Keratinocyte (primary cell): ENCODE measurements around the gene PRKAG2. TPM values are rescaled to one million over a fixed set of nuclear protein-coding genes. Genes with fewer than 3 reads are reported as not detected.

ENCODE experiments used
- DNase-seq: peaks from one replicate; pipeline ENCODE4 v3.0.0-alpha.2; 2011; ENCODE audit warnings: low read depth, missing footprints, low spot score
- FAIRE-seq: peaks from 2 replicates; lab custom pipeline; 2011; peaks lifted over from hg19 to GRCh38; lab: Jason Lieb, UNC
- H2AFZ ChIP-seq: 2 replicates; pipeline ENCODE4 v1.6.0; 2012; ENCODE audit warnings: low read length, control low read depth, inconsistent platforms; ENCODE audit not compliant: control insufficient read depth
- H3K27ac ChIP-seq: 2 replicates; pipeline ENCODE4 v1.5.1; 2011; ENCODE audit warnings: low read length; ENCODE audit not compliant: control insufficient read depth, insufficient read depth
- H3K27me3 ChIP-seq: 3 replicates; pipeline ENCODE4 v1.6.0; 2011; ENCODE audit warnings: low read length; ENCODE audit not compliant: control insufficient read depth, insufficient read depth; ENCODE audit errors: extremely low read depth
- H3K36me3 ChIP-seq, 2 experiments: 2 replicates in 1 of 2; 3 replicates in 1 of 2; pipeline ENCODE4 v1.5.1; 2011; ENCODE audit warnings: low read length in 2 of 2, mild to moderate bottlenecking in 1 of 2; ENCODE audit not compliant: control insufficient read depth in 2 of 2, insufficient read depth in 2 of 2; ENCODE audit errors: extremely low read depth in 1 of 2
- H3K4me1 ChIP-seq: 3 replicates; pipeline ENCODE4 v1.5.1; 2011; ENCODE audit warnings: low read length; ENCODE audit not compliant: control insufficient read depth, insufficient read depth; ENCODE audit errors: extremely low read depth
- H3K4me2 ChIP-seq: 3 replicates; pipeline ENCODE4 v1.6.0; 2011; ENCODE audit warnings: low read depth, low read length; ENCODE audit not compliant: control insufficient read depth, insufficient read depth; ENCODE audit errors: extremely low read depth
- H3K4me3 ChIP-seq, 3 experiments: fragments of 200-600 bp in 1 of 3; sonication (generic) in 1 of 3; 2 replicates in 2 of 3; 3 replicates in 1 of 3; pipeline ENCODE4 v1.5.1; 2011 to 2016; ENCODE audit warnings: low read length in 3 of 3, mild to moderate bottlenecking in 3 of 3, control low read depth in 2 of 3, inconsistent platforms in 1 of 3, low read depth in 1 of 3, mixed read lengths in 1 of 3, mixed run types in 1 of 3, moderate library complexity in 1 of 3; ENCODE audit not compliant: control insufficient read depth in 2 of 3, insufficient read depth in 2 of 3; ENCODE audit errors: extremely low read depth in 1 of 3
- H3K79me2 ChIP-seq: 2 replicates; pipeline ENCODE4 v1.6.0; 2012; ENCODE audit warnings: low read length; ENCODE audit not compliant: control insufficient read depth, insufficient read depth
- H3K9ac ChIP-seq: 3 replicates; pipeline ENCODE4 v1.6.0; 2011; ENCODE audit warnings: low read length; ENCODE audit not compliant: control insufficient read depth, insufficient read depth; ENCODE audit errors: extremely low read depth
- H3K9me1 ChIP-seq: 3 replicates; pipeline ENCODE4 v1.6.0; 2011; ENCODE audit warnings: low read length; ENCODE audit not compliant: control insufficient read depth, insufficient read depth; ENCODE audit errors: extremely low read depth
- H3K9me3 ChIP-seq: 2 replicates; pipeline ENCODE4 v1.5.1; 2012; ENCODE audit warnings: low read depth, low read length; ENCODE audit not compliant: control insufficient read depth
- H4K20me1 ChIP-seq: 3 replicates; pipeline ENCODE4 v1.6.0; 2011; ENCODE audit warnings: low read length; ENCODE audit not compliant: control insufficient read depth, insufficient read depth; ENCODE audit errors: extremely low read depth
- EZH2 ChIP-seq: IDR thresholded peaks from one replicate; pipeline ENCODE4 v1.6.1; 2012; ENCODE audit warnings: inconsistent platforms, mild to moderate bottlenecking, low read length, moderate library complexity
- dilution Hi-C: fragments of 300-500 bp; cut with MboI; formaldehyde crosslinking; loops from one replicate; pipeline ENCODE4 v1.7.0; 2020; ENCODE audit warnings: low sequenced_read_pairs; ENCODE audit not compliant: extremely low pct_ligation_motif_present
- polyA plus RNA-seq, 5 experiments: library from polyadenylated mRNA; depleted of rRNA in 3 of 5; stranded (reverse) in 3 of 5; stranded (forward) in 1 of 5; unstranded in 1 of 5; fragments of >200 nt; gene quantifications; 1 replicate in 1 of 5; 2 replicates in 3 of 5; 3 replicates in 1 of 5; pipeline versions ENCODE4 v1.2.1 to v1.2.3, GENCODE V29; 2011 to 2012; ENCODE audit warnings: missing spikeins in 2 of 5, low read depth in 1 of 5, low replicate concordance in 1 of 5
- TF ChIP-seq, protein P1 (sequence below), 3 experiments: IDR thresholded peaks in 1 of 3; conservative IDR thresholded peaks in 1 of 3; optimal IDR thresholded peaks in 1 of 3; 2 replicates in 2 of 3; 3 replicates in 1 of 3; pipeline versions ENCODE3 to v1.5.1; 2011; ENCODE audit warnings: low read length in 3 of 3, mild to moderate bottlenecking in 3 of 3, moderate library complexity in 2 of 3, control low read depth in 1 of 3, inconsistent platforms in 1 of 3; ENCODE audit not compliant: insufficient read depth in 2 of 3; ENCODE audit errors: extremely low read depth in 1 of 3

The PRKAG2 gene
- polyA plus RNA-seq, 1 donor (not counting 4 experiments of a cell fraction or from before 2014, with no cell fraction given), result 39.5 TPM

DNA sequence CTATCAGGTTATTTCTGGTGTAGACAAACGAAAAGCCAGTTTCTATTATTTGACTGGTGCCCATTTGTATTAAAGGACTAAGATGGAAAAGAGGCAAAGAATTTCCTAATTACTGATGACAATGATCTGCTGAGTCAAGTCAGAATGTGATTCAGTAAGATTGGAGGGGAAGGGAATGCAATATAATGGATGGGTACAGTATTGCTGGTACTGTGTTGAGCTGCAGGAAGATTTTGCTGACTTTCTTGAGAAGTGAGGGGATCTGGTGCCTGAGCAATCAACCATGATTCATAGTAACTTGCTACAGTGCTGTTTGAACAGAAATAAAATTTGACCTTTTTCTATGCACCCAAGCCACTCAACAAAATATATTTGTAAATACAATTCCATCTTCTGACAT, 218.1 kb downstream of the PRKAG2 start:
- TF ChIP-seq, protein P1, sequence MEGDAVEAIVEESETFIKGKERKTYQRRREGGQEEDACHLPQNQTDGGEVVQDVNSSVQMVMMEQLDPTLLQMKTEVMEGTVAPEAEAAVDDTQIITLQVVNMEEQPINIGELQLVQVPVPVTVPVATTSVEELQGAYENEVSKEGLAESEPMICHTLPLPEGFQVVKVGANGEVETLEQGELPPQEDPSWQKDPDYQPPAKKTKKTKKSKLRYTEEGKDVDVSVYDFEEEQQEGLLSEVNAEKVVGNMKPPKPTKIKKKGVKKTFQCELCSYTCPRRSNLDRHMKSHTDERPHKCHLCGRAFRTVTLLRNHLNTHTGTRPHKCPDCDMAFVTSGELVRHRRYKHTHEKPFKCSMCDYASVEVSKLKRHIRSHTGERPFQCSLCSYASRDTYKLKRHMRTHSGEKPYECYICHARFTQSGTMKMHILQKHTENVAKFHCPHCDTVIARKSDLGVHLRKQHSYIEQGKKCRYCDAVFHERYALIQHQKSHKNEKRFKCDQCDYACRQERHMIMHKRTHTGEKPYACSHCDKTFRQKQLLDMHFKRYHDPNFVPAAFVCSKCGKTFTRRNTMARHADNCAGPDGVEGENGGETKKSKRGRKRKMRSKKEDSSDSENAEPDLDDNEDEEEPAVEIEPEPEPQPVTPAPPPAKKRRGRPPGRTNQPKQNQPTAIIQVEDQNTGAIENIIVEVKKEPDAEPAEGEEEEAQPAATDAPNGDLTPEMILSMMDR (optimal IDR thresholded peaks at IDR 0.05 in 1 of 3, IDR thresholded peaks at IDR 0.05 in 1 of 3, conservative IDR thresholded peaks at IDR 0.05 in 1 of 3; ENCODE audit: extremely low read depth in 1 of 3, insufficient read depth in 2 of 3, low read length in 3 of 3), result no peak
- no peak for TF ChIP-seq EZH2
- Histone ChIP-seq H3K79me2 (no peaks in the 10 kb centered on the region), H3K4me2 (no peak overlapping the region), H3K4me3 (no peak overlapping the region), H3K27me3 (no peaks in the 10 kb centered on the region), H3K9ac (no peak overlapping the region), H3K27ac (no peak overlapping the region), H3K9me1 (no peaks in the 10 kb centered on the region), H2AFZ (no peak overlapping the region), H3K36me3 (no peaks in the 10 kb centered on the region), H3K9me3 (no peaks in the 10 kb centered on the region), H4K20me1 (no peaks in the 10 kb centered on the region), H3K4me1 (no peaks in the 10 kb centered on the region)
- FAIRE-seq (no peak), DNase-seq (no peak)
- dilution Hi-C loops, result no loop called here

DNA sequence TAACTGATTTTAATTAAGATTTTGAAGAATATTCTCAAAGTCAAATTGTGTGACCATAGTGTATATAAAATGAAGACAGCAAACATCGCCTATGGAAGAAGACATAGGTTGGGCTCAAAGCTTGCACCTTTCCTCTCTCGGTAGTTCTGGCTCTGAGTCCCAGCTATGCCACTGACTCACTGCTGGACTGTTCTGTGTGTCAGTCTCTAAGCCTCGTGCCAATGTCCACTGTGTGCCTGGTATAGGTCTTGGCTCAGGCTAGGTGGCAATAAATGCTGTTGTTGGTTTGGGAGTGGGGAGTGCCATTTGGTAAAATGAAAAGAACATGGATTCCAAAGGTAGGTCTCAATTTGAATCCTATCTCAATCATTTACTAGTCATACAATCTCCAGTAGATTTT, 219.7 kb downstream of the PRKAG2 start:
- no peak for DNase-seq
- dilution Hi-C loops, result no loop called here
- H3K27ac ChIP-seq, result no peak overlapping the region
- H3K4me1 ChIP-seq, result no peaks in the 10 kb centered on the region
- H3K4me3 ChIP-seq, result no peak overlapping the region
- no peak overlapping the region for H3K9ac ChIP-seq
- H4K20me1 ChIP-seq, result no peaks in the 10 kb centered on the region
- H3K27me3 ChIP-seq, result no peaks in the 10 kb centered on the region
- H2AFZ ChIP-seq, result no peak overlapping the region
- TF ChIP-seq EZH2, result no peak
- TF ChIP-seq, protein P1 (optimal IDR thresholded peaks at IDR 0.05 in 1 of 3, IDR thresholded peaks at IDR 0.05 in 1 of 3, conservative IDR thresholded peaks at IDR 0.05 in 1 of 3; ENCODE audit: extremely low read depth in 1 of 3, insufficient read depth in 2 of 3, low read length in 3 of 3), result no peak
- H3K9me3 ChIP-seq, result no peaks in the 10 kb centered on the region
- no peaks in the 10 kb centered on the region for H3K79me2 ChIP-seq
- H3K36me3 ChIP-seq, result no peaks in the 10 kb centered on the region
- H3K4me2 ChIP-seq, result no peak overlapping the region
- no peak for FAIRE-seq
- H3K9me1 ChIP-seq, result no peaks in the 10 kb centered on the region
